SU-DHL-6 (cell line): ENCODE measurements around the gene C19orf73.
"Not testable (repeated sequence)": the region's sequence is repeated elsewhere in the genome, so short reads cannot be mapped to it uniquely, and the experiment has no call there.

Experiments
- H2AFZ ChIP-seq: fragments of 200-600 bp; sonication (generic); 2 replicates; pipeline ENCODE4 v1.6.1; 2014; ENCODE audit warnings: low read depth, mild to moderate bottlenecking, moderate library complexity, mixed read lengths, antibody characterized with exemption, low read length; ENCODE audit not compliant: severe bottlenecking
- H3F3A ChIP-seq: fragments of 200-600 bp; shearing (Covaris generic); 2 replicates; pipeline ENCODE4 v1.6.0; 2016; ENCODE audit warnings: antibody characterized with exemption, mild to moderate bottlenecking; ENCODE audit not compliant: insufficient read depth
- H3K27ac ChIP-seq: fragments of 200-600 bp; sonication (generic); 2 replicates; pipeline ENCODE4 v1.5.1; 2016; ENCODE audit warnings: low read depth, mild to moderate bottlenecking, low read length, moderate library complexity, mixed read lengths
- H3K27me3 ChIP-seq: fragments of 200-600 bp; sonication (generic), shearing (Covaris generic); 2 replicates; pipeline ENCODE4 v1.6.0; 2014; ENCODE audit warnings: mild to moderate bottlenecking, low read length
- H3K36me3 ChIP-seq: fragments of 200-600 bp; sonication (generic); 2 replicates; pipeline ENCODE4 v1.6.1; 2014; ENCODE audit warnings: mild to moderate bottlenecking, low read length, mixed read lengths
- H3K4me2 ChIP-seq: fragments of 300-600, 200-600 bp; shearing (Covaris generic), sonication (generic); 2 replicates; pipeline ENCODE4 v1.6.0; 2014; ENCODE audit warnings: low read length, low read depth, mild to moderate bottlenecking; ENCODE audit not compliant: poor library complexity, severe bottlenecking
- H3K4me3 ChIP-seq: fragments of 200-600 bp; sonication (generic); 2 replicates; pipeline ENCODE4 v1.5.1; 2014; ENCODE audit warnings: antibody characterized with exemption, low read length, mild to moderate bottlenecking, mixed read lengths; ENCODE audit not compliant: insufficient read depth, poor library complexity, severe bottlenecking
- H3K79me2 ChIP-seq: fragments of 200-600 bp; sonication (generic); 2 replicates; pipeline ENCODE4 v1.6.1; 2014; ENCODE audit warnings: mild to moderate bottlenecking, low read length, moderate library complexity; ENCODE audit not compliant: insufficient read depth
- H3K9ac ChIP-seq: fragments of 200-600 bp; sonication (generic); 2 replicates; pipeline ENCODE4 v1.7.0; 2014; ENCODE audit warnings: mild to moderate bottlenecking, low read length
- H3K9me2 ChIP-seq: fragments of 200-600 bp; sonication (generic); replicated peaks from 2 replicates; pipeline ENCODE4 v1.6.1; 2014; ENCODE audit warnings: low read length; ENCODE audit not compliant: insufficient read depth
- H3K9me3 ChIP-seq: fragments of 200-600 bp; sonication (generic); 2 replicates; pipeline ENCODE4 v1.6.1; 2014; ENCODE audit warnings: low read length, mixed read lengths; ENCODE audit not compliant: insufficient read depth
- H4K20me1 ChIP-seq: fragments of 200-600 bp; sonication (generic); 2 replicates; pipeline ENCODE4 v1.6.1; 2014; ENCODE audit warnings: low read depth, mild to moderate bottlenecking, antibody characterized with exemption, low read length, moderate library complexity, mixed read lengths
- EZH2phosphoT487 ChIP-seq: fragments of 200-600 bp; sonication (generic), shearing (Covaris generic); conservative IDR thresholded peaks from 2 replicates; pipeline ENCODE4 v1.6.1; 2018; ENCODE audit warnings: mild to moderate bottlenecking, antibody characterized with exemption, low read length, moderate library complexity, mixed read lengths
- TF ChIP-seq, protein P1 (sequence below): fragments of 200-600 bp; sonication (generic); IDR thresholded peaks from one replicate; pipeline ENCODE4 v1.5.1; 2017; ENCODE audit warnings: antibody characterized with exemption, mild to moderate bottlenecking, low read length, moderate library complexity; ENCODE audit not compliant: insufficient read depth, poor library complexity, severe bottlenecking

Gene C19orf73

DNA sequence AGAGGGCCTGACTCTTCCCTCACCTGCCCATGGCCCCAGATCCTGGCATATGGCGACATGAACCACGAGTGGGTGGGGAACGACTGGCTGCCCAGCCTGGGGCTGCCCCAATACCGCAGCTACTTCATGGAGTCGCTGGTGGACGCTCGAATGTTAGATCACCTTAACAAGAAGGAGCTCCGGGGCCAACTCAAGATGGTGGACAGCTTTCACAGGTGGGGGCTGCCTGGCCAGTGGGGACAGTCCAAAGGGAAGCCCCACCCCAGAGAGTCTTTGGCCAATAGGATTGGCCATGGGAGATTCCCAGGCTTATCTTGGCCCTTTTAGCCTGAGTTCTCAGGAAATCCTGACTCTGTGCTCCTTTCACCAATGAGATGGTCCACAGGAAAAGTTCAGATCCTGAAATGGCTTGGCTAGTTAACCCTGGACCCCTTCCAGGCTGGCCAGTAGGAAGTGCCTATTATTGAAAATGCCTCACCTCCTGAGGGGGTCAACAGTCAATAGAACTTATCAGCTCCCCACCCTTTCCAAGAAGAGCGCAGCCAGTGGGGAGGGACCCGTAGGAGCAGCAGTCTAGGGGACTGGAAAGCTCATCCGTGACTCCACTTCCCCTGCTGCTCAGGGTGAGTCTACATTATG lies 29.2 kb upstream of the C19orf73 start:
- H2AFZ ChIP-seq: no peak overlapping the region
- H4K20me1 ChIP-seq: no peaks in the 10 kb centered on the region
- H3K9me3 ChIP-seq: no peaks in the 10 kb centered on the region
- no peak overlapping the region for H3K4me3 ChIP-seq
- no peaks in the 10 kb centered on the region for H3K36me3 ChIP-seq
- no peak overlapping the region for H3K27ac ChIP-seq
- H3K9ac ChIP-seq: no peak overlapping the region
- H3K27me3 ChIP-seq: no peaks in the 10 kb centered on the region
- TF ChIP-seq, protein P1, sequence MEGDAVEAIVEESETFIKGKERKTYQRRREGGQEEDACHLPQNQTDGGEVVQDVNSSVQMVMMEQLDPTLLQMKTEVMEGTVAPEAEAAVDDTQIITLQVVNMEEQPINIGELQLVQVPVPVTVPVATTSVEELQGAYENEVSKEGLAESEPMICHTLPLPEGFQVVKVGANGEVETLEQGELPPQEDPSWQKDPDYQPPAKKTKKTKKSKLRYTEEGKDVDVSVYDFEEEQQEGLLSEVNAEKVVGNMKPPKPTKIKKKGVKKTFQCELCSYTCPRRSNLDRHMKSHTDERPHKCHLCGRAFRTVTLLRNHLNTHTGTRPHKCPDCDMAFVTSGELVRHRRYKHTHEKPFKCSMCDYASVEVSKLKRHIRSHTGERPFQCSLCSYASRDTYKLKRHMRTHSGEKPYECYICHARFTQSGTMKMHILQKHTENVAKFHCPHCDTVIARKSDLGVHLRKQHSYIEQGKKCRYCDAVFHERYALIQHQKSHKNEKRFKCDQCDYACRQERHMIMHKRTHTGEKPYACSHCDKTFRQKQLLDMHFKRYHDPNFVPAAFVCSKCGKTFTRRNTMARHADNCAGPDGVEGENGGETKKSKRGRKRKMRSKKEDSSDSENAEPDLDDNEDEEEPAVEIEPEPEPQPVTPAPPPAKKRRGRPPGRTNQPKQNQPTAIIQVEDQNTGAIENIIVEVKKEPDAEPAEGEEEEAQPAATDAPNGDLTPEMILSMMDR: no peak
- no peak for TF ChIP-seq EZH2phosphoT487
- 0 out of 2 replicates have a peak, but pooled peaks cover 5% of the 10 kb centered on the region for H3F3A ChIP-seq
- H3K79me2 ChIP-seq: no peaks in the 10 kb centered on the region
- H3K4me2 ChIP-seq: no peak overlapping the region
- H3K9me2 ChIP-seq: no peaks in the 10 kb centered on the region

DNA sequence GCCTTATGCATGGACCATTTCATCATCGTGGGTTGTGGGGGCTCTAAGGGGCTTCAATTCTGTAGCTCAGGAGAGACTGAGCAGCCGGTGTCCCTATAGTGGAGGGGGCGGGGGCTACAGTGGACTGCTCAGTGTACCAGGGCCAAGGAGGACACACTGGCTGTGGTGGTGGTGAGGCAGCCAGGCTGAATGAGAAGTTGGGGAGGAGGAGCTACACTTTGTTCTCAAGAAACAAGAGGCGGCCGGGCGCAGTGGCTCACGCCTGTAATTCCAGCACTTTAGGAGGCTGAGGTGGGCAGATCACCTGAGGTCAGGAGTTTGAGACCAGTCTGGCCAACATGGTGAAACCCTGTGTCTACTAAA lies 27.4 kb upstream of the C19orf73 start:
- not testable (repeated sequence) for H3K9me3 ChIP-seq, H3K36me3 ChIP-seq, H3K9ac ChIP-seq, H2AFZ ChIP-seq, H3K27me3 ChIP-seq, H4K20me1 ChIP-seq, H3K9me2 ChIP-seq, H3K27ac ChIP-seq, H3F3A ChIP-seq, H3K79me2 ChIP-seq, H3K4me3 ChIP-seq
- H3K4me2 ChIP-seq: peak overlapping the region; percentile 43

DNA sequence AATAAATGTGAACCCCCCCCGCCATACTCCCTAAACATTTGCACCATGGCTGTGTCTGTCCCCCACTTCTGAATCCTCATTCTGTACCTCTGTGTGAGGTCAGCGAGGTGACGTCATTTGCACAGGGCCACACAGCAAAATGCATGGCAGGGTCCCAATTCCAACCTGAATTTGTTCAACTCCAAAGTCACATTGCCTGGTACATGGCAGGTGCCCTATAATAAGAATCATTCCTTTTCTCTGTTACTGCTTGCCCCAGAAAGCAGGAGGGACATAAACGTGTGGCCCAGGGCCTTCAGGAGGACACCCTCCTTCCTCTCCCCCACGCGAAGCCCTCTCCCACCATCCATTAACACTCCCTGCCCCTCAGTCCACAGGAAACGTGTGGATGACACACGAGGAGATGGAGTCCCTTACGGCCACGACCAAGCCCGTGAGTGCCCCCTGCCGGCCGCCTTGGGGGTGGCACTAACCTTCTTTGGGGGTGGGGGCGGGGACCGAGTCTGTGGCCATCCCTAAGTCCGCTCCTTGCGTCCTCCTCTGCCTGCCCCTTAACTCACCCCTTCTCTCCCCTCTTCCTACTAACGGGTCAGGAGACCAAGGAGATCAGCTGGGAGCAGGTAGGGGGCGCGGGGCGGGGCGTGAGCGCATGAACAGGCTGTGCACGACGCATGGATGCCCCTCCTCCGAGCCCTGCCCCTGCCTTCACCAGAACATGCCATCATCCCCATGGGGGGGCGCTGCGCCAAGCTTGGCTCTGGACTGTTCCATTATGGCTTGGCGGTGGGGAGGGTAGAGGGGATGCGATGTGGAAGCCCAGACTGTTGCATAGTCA lies 26.8 kb upstream of the C19orf73 start:
- H3K4me3 ChIP-seq: no peak overlapping the region

More for the DNA sequence above, 26.8 kb upstream of the C19orf73 start:
- no peaks in the 10 kb centered on the region for H3K9me2 ChIP-seq
- no peaks in the 10 kb centered on the region for H3K9me3 ChIP-seq
- TF ChIP-seq, protein P1: peak; percentile 92
- no peak for TF ChIP-seq EZH2phosphoT487
- H3K9ac ChIP-seq: no peak overlapping the region; the same call in 1 of the 2 replicates
- H3K4me2 ChIP-seq: peak overlapping the region; percentile 43
- H3K27ac ChIP-seq: no peak overlapping the region
- no peaks in the 10 kb centered on the region for H3K79me2 ChIP-seq
- no peak overlapping the region for H2AFZ ChIP-seq
- H3K36me3 ChIP-seq: no peaks in the 10 kb centered on the region
- H3F3A ChIP-seq: 0 out of 2 replicates have a peak, but pooled peaks cover 5% of the 10 kb centered on the region
- H3K27me3 ChIP-seq: no peaks in the 10 kb centered on the region
- no peaks in the 10 kb centered on the region for H4K20me1 ChIP-seq
